AG04450 (cell line): ENCODE measurements around the gene EBF3. TPM values are rescaled to one million over a fixed set of nuclear protein-coding genes. Genes with fewer than 3 reads are reported as not detected.

Experiments
- CTCF ChIA-PET: fragments of 300-600, 350-600 bp; formaldehyde crosslinking; extraction: SDS; loops from one replicate; lab custom pipeline; 2022; ENCODE audit warnings: antibody characterized with exemption, inconsistent platforms; lab: Charles Lee
- POLR2A ChIA-PET: fragments of 350-600 bp; formaldehyde crosslinking; extraction: SDS; loops from one replicate; lab custom pipeline; 2021; ENCODE audit warnings: antibody characterized with exemption, inconsistent platforms; lab: Yijun Ruan, JAX
- DNase-seq: peaks from one replicate; pipeline ENCODE4 v3.0.0-alpha.2; 2011; ENCODE audit warnings: low read depth, low spot score
- H3K27ac ChIP-seq: one replicate; pipeline ENCODE4 v1.5.1; 2012; ENCODE audit warnings: low read depth, low read length, control low read depth
- H3K27me3 ChIP-seq: one replicate; pipeline ENCODE4 v1.6.0; 2012; ENCODE audit warnings: low read length; ENCODE audit not compliant: control insufficient read depth, insufficient read depth
- H3K4me3 ChIP-seq: 2 replicates; pipeline ENCODE4 v1.5.1; 2011; ENCODE audit warnings: mild to moderate bottlenecking, low read depth, low read length, control low read depth
- H3K9me3 ChIP-seq: 2 replicates; pipeline ENCODE4 v1.5.1; 2012; ENCODE audit warnings: low read length; ENCODE audit not compliant: control insufficient read depth, insufficient read depth
- CTCF ChIP-seq: IDR thresholded peaks from 2 replicates; pipeline ENCODE4 v1.5.1; 2011; ENCODE audit warnings: low read depth, low read length, control low read depth, inconsistent platforms
- polyA plus RNA-seq: library from polyadenylated mRNA; depleted of rRNA; stranded (reverse); fragments of >200 nt; gene quantifications from 2 replicates; pipeline ENCODE4 v1.2.3, GENCODE V29; 2011

The EBF3 gene
- polyA plus RNA-seq, 1 experiment, result 0.01 TPM

GRCh38 chr10:129882291-129883010 lies 81.6 kb downstream of the EBF3 start:
- Histone ChIP-seq H3K27ac (no peak overlapping the region), H3K27me3 (no peaks in the 10 kb centered on the region), H3K9me3 (no peaks in the 10 kb centered on the region; the same call in 1 of the 2 replicates), H3K4me3 (no peak overlapping the region)
- ChIA-PET CTCF (no interaction called here), POLR2A (no interaction called here)
- no peak for TF ChIP-seq CTCF
- DNase-seq, result no peak

- TF ChIP-seq CTCF, result no peak
- no peak for DNase-seq
- POLR2A ChIA-PET, result no interaction called here
- CTCF ChIA-PET, result no interaction called here
- H3K27ac ChIP-seq, result no peak overlapping the region
- no peaks in the 10 kb centered on the region for H3K27me3 ChIP-seq
- no peak overlapping the region for H3K4me3 ChIP-seq
- H3K9me3 ChIP-seq, result peaks cover 5% of the 10 kb centered on the region
Observed at GRCh38 chr10:129881641-129882040, 82.4 kb downstream of the EBF3 start.

- Histone ChIP-seq H3K9me3 (peaks cover 15% of the 10 kb centered on the region), H3K27me3 (no peaks in the 10 kb centered on the region), H3K27ac (no peak overlapping the region), H3K4me3 (no peak overlapping the region)
- CTCF ChIA-PET, result no interaction called here
- POLR2A ChIA-PET, result no interaction called here
- TF ChIP-seq CTCF, result no peak
- DNase-seq, result no peak
Observed at GRCh38 chr10:129880191-129880870, 83.7 kb downstream of the EBF3 start.

- Histone ChIP-seq H3K9me3 (peaks cover 17% of the 10 kb centered on the region), H3K27ac (no peak overlapping the region), H3K4me3 (no peak overlapping the region), H3K27me3 (no peaks in the 10 kb centered on the region)
- DNase-seq, result no peak
- CTCF ChIA-PET, result no interaction called here
- no peak for TF ChIP-seq CTCF
- POLR2A ChIA-PET, result no interaction called here
Observed at GRCh38 chr10:129879655-129880054, 84.4 kb downstream of the EBF3 start.

- DNase-seq, result no peak
- TF ChIP-seq CTCF, result no peak
- ChIA-PET POLR2A (no interaction called here), CTCF (interaction anchor here (1.2 kb wide), 1 partner anchor 10 kb away, joined by 4 read pairs; no protein-coding TSS in a partner anchor)
- H3K27me3 ChIP-seq, result no peaks in the 10 kb centered on the region
- H3K9me3 ChIP-seq, result peaks cover 21% of the 10 kb centered on the region
- H3K4me3 ChIP-seq, result no peak overlapping the region
- H3K27ac ChIP-seq, result no peak overlapping the region
Observed at GRCh38 chr10:129878835-129879234, 85.2 kb downstream of the EBF3 start.
